MG63 (cell line): ENCODE data around the gene GIT2. TPM values are rescaled to one million over a fixed set of nuclear protein-coding genes. Genes with fewer than 3 reads are reported as not detected.
"Not testable (repeated sequence)": the region's sequence is repeated elsewhere in the genome, so short reads cannot be mapped to it uniquely, and the experiment has no call there.

Experiments
- DNase-seq: peaks from one replicate; pipeline ENCODE4 v3.0.0-alpha.2; 2020
- H3K27me3 ChIP-seq: fragments of 250-450 bp; sonication (Bioruptor Pico); 2 replicates; pipeline ENCODE4 v1.5.1; 2020; ENCODE audit warnings: mild to moderate bottlenecking, moderate library complexity
- H3K36me3 ChIP-seq: fragments of 250-450 bp; sonication (Bioruptor Pico); 2 replicates; pipeline ENCODE4 v1.5.1; 2020; ENCODE audit warnings: mild to moderate bottlenecking, moderate library complexity
- H3K4me3 ChIP-seq: fragments of 250-450 bp; sonication (Bioruptor Pico); 2 replicates; pipeline ENCODE4 v1.5.1; 2020; ENCODE audit warnings: mild to moderate bottlenecking, moderate library complexity
- H3K9me3 ChIP-seq: fragments of 250-450 bp; sonication (Bioruptor Pico); 2 replicates; pipeline ENCODE4 v1.5.1; 2020; ENCODE audit warnings: mild to moderate bottlenecking, moderate library complexity
- total RNA-seq: library from RNA; depleted of rRNA; stranded (reverse); fragments of >200 nt; shearing (Covaris generic); gene quantifications from 2 replicates; pipeline ENCODE4 v1.2.3, GENCODE V29; 2014; ENCODE audit warnings: low replicate concordance

Gene GIT2
- total RNA-seq, 1 experiment from 2014 or later: 20.7 TPM

GRCh38 chr12:110010853-110011723 is 14.9 kb upstream of the GIT2 start:
- Histone ChIP-seq H3K36me3 (peaks cover 50% of the 10 kb centered on the region), H3K27me3 (no peaks in the 10 kb centered on the region), H3K4me3 (no peak overlapping the region), H3K9me3 (no peaks in the 10 kb centered on the region)
- DNase-seq: no peak

GRCh38 chr12:110008681-110009398 is 12.7 kb upstream of the GIT2 start:
- not testable (repeated sequence) for DNase-seq, H3K4me3 ChIP-seq, H3K9me3 ChIP-seq, H3K27me3 ChIP-seq
- H3K36me3 ChIP-seq: peaks cover 48% of the 10 kb centered on the region

- Histone ChIP-seq H3K27me3 (no peaks in the 10 kb centered on the region), H3K36me3 (peaks cover 50% of the 10 kb centered on the region), H3K4me3 (no peak overlapping the region), H3K9me3 (no peaks in the 10 kb centered on the region)
- no peak for DNase-seq
Observed at GRCh38 chr12:110007881-110008280, 11.7 kb upstream of the GIT2 start.

- Histone ChIP-seq H3K27me3 (no peaks in the 10 kb centered on the region), H3K4me3 (no peak overlapping the region), H3K9me3 (no peaks in the 10 kb centered on the region), H3K36me3 (peaks cover 42% of the 10 kb centered on the region)
- DNase-seq: no peak
Observed at GRCh38 chr12:110006115-110006514, 9.9 kb upstream of the GIT2 start.

GRCh38 chr12:110005319-110005973 is 9.3 kb upstream of the GIT2 start:
- DNase-seq: no peak
- Histone ChIP-seq H3K36me3 (peaks cover 42% of the 10 kb centered on the region), H3K27me3 (no peaks in the 10 kb centered on the region), H3K4me3 (no peak overlapping the region), H3K9me3 (no peaks in the 10 kb centered on the region)

- H3K4me3 ChIP-seq: no peak overlapping the region
- peaks cover 42% of the 10 kb centered on the region for H3K36me3 ChIP-seq
- no peaks in the 10 kb centered on the region for H3K27me3 ChIP-seq
- DNase-seq: no peak
- H3K9me3 ChIP-seq: no peaks in the 10 kb centered on the region
Observed at GRCh38 chr12:110004598-110004997, 8.4 kb upstream of the GIT2 start.

- H3K4me3 ChIP-seq: no peak overlapping the region
- H3K27me3 ChIP-seq: no peaks in the 10 kb centered on the region
- H3K9me3 ChIP-seq: no peaks in the 10 kb centered on the region
- no peak for DNase-seq
- peaks cover 39% of the 10 kb centered on the region for H3K36me3 ChIP-seq
Observed at GRCh38 chr12:110002676-110003515, 6.7 kb upstream of the GIT2 start.

GRCh38 chr12:110001596-110001995 is 5.4 kb upstream of the GIT2 start:
- Histone ChIP-seq H3K4me3 (peak overlapping the region; percentile 85), H3K36me3 (peaks cover 39% of the 10 kb centered on the region), H3K27me3 (no peaks in the 10 kb centered on the region), H3K9me3 (no peaks in the 10 kb centered on the region)
- peak; percentile 62 for DNase-seq

- DNase-seq: peak; percentile 45
- Histone ChIP-seq H3K27me3 (no peaks in the 10 kb centered on the region), H3K36me3 (peaks cover 30% of the 10 kb centered on the region), H3K4me3 (peak overlapping the region; percentile 85), H3K9me3 (no peaks in the 10 kb centered on the region)
Observed at GRCh38 chr12:109999983-110000505, 3.9 kb upstream of the GIT2 start.

GRCh38 chr12:109999649-109999971 is 3.4 kb upstream of the GIT2 start:
- Histone ChIP-seq H3K27me3 (no peaks in the 10 kb centered on the region), H3K4me3 (peak overlapping the region; percentile 85), H3K9me3 (no peaks in the 10 kb centered on the region), H3K36me3 (peaks cover 25% of the 10 kb centered on the region)
- no peak for DNase-seq

- peak; percentile 89 for DNase-seq
- Histone ChIP-seq H3K4me3 (peak within 1 kb of the TSS; percentile 85), H3K27me3 (no peaks in the 10 kb centered on the region), H3K36me3 (peaks cover 20% of the 10 kb centered on the region), H3K9me3 (no peaks in the 10 kb centered on the region)
Observed at GRCh38 chr12:109998904-109999648, 2.9 kb upstream of the GIT2 start, which contains the start of gene ANKRD13A. Gene ANKRD13A, plus strand, starts transcription at chr12:109999430. Its CDS starts 259 bp downstream, at chr12:109999689.

- Histone ChIP-seq H3K4me3 (peak overlapping the region; percentile 85), H3K9me3 (no peaks in the 10 kb centered on the region), H3K27me3 (no peaks in the 10 kb centered on the region), H3K36me3 (peaks cover 14% of the 10 kb centered on the region)
- DNase-seq: no peak
Observed at GRCh38 chr12:109998241-109998903, 2.2 kb upstream of the GIT2 start.

GRCh38 chr12:109997393-109997792 is 1.2 kb upstream of the GIT2 start:
- no peak for DNase-seq
- Histone ChIP-seq H3K9me3 (no peaks in the 10 kb centered on the region), H3K27me3 (no peaks in the 10 kb centered on the region), H3K4me3 (no peak overlapping the region), H3K36me3 (peaks cover 7% of the 10 kb centered on the region)

GRCh38 chr12:109996483-109996853 is 300 bp upstream of the GIT2 start:
- DNase-seq: no peak
- H3K27me3 ChIP-seq: no peaks in the 10 kb centered on the region
- H3K9me3 ChIP-seq: no peaks in the 10 kb centered on the region

GRCh38 chr12:109995361-109995685 is 845 bp downstream of the GIT2 start:
- H3K36me3 ChIP-seq: peaks cover 17% of the 10 kb centered on the region
- DNase-seq: no peak
- no peaks in the 10 kb centered on the region for H3K27me3 ChIP-seq
- peak overlapping the region; percentile 81 for H3K4me3 ChIP-seq
- H3K9me3 ChIP-seq: no peaks in the 10 kb centered on the region

More at GRCh38 chr12:109996483-109996853, 300 bp upstream of the GIT2 start:
- H3K36me3 ChIP-seq: peaks cover 6% of the 10 kb centered on the region; the same call in 1 of the 2 replicates
- peak overlapping the region; percentile 81 for H3K4me3 ChIP-seq
